Activated CD8-positive, alpha-beta memory T cell treated with anti-CD3 and anti-CD28 coated beads, Interleukin-2, amount 50 U/mL, for 48 hours (primary cell): Measurements from ENCODE around the gene HMGXB3.

ENCODE experiments used
- DNase-seq: peaks from one replicate; pipeline ENCODE4 v3.0.0-alpha.2; 2020

The HMGXB3 gene

DNA sequence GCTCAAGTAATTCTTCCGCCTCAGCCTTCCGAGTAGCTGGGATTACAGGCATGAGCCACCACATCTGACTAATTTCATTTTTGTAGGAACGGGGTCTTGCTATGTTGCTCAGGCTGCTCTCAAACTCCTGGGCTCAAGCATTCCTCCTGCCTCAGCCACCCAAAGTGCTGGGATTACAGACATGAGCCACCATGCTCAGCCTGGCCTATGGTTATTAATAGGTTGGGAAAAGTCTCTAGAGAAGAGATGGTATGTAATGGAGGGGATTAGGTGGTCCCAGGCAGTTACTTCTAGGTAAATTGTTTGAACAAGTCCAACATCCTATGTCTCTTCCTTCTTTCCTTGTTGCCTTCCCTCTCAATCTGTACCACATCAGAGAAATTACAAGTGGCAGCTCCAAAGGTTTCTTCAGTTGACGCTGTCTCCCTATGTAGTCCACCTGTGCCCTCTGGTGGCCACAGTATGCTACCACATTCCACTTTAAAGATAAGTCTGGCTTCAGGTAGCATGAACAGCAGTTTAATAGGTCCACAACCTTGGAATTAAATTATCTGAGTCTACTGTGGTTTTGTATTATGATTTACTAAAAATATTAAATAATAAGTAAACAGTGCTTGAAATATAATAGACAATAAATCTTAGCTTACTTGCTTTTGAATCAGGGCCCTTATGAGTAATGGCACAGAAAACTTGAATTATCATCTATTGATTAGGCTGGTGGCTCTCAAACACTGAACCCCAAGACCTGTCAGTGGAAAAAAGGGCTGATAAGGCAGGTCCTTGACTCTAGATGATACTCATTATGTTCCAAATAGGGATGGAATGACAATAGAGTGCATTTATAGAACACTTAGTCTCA lies 9.8 kb upstream of the HMGXB3 start:
- peak; percentile 69 for DNase-seq

DNA sequence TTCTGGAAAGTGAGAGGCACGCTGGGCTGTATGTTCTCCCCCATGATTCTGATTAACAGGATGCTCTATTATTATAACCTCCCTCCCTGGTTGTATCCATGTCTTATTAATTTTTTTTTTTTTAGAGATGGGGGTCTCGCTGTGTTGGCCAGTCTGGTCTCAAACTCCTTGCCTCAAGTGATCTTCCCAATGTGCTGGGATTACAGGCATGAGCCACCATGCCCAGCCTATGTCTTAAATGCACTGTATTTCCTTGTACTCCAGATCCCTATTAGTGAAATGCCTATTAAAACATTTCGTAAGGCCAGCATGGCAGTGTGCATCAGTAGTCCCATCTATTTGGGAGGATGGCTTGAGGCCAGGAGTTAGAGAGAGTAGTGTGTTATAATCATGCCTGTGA lies 7.1 kb upstream of the HMGXB3 start:
- no peak for DNase-seq

DNA sequence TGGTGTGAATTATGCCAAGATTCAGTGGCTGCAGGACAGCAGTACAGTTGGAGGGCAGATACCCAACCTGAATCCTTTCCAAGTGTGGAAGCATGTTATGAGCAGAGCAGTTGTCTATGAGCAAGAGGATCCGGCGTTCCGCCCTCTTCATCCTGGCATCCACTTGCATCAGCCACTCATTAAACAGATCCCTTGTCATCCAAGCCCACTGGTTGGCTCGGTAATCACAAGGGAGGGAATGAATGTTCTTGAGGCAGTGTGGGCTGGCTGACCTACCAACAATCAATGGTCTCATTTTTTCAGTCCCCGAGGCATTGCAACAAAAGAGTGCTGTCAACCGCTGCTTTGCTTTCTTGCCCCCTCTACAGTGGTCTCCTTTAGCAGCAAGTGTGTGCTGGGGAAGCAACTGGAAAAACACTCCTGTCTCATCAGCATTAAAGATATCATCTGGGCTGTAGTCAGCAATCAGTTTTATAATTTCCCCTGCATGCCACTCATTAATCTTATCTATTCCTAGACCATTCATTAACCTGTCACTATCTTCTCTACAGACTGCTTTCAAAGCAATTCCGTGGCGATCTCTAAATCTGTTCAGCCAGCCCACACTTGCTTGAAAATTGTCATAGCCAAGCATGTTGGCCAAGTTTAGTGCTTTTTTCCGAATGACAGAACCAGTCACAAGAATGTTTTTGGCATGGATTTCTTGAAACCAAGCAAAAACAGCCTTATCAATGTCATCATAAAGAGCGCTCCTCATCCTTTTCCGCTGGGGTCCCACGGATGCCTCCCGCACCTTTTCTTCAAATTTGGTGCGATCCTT lies 4.9 kb upstream of the HMGXB3 start:
- DNase-seq = no peak

DNA sequence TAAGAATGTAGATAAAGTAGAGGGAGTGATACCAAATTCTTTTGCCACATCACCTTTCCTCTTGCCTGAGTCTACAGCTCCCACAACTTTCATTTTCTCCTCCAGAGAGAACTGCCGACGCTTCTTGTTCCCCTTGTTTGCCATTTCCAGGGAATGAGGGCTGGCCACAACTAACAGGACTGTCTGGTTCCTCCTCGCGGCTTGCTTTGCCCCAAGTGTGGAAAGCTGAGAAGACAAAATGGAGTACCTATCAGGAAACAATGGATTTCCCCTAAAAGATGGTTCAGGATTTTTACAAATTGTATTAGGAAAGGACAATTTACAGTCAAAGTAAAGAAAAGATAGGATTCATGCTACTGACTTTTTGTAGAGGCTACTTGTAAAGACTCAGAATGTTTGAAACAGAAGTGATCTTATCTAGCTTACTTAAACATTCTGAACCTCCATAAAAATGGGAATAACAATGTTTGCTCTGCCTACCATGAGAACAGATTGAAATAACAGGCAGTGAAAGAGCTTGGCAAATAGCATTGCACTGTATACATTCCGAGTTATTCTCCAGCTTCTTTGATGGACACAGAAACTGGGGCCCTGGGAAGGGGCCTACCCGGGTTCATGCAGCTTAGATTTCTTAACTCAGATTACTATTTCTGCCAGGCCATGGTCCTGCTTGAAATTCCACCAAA lies 4.2 kb upstream of the HMGXB3 start:
- no peak for DNase-seq

DNA sequence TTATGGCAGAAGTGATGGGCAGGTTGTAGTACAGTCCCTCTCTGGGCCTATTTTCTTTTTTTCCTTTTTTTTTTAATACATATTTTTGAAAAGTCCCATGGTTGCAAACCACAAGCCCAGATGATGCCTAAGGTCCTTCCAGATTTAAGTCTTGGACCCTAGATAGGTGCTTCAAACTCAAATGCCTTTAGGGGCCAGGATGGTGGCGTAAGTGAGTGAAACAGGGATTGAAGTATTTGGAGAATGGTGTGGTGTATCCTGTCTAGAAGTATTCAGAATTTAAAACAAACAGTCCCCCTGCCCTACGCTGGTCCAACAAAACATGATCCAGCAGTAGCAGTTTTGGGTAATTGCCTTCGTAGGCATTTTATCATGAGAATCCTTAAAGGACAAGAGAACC lies 2.3 kb upstream of the HMGXB3 start:
- no peak for DNase-seq

DNA sequence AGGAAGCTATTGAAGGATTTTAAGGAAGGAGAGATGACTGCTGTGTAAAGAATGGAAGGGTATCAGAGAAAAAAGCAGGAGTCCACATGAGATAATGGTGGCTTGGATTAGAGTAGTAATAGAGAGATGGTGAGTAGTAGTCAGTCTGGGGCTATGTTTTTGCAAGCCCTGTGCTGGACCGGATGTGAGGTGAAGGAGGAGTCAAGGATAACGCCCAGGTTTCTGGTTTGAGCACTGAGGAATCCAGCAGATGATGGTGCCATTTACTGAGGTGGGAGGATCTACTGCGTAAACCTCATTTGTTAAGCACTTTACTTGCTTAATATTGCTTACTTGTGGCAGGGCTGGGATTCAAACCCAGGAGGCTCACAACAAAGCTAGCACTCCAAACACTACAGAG lies 1.2 kb upstream of the HMGXB3 start:
- DNase-seq = no peak

DNA sequence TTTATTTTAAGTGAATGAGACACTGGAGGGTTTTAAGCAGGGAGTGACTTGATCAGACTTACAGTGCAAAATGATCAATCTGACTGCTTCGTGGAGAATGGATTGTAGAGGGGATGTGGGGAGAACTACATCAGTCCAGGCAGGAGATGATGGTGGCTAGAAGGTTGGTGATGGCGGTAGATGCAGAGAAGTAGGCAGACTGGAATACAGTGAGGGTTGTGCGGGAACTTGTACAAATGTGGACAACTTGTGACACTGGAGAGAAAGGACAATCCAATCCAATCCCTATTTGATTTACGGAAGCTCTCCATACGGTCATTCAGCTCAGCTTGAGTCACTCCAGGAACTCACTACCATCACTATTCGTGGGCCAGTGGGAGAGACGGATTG lies 678 bp upstream of the HMGXB3 start:
- no peak for DNase-seq

DNA sequence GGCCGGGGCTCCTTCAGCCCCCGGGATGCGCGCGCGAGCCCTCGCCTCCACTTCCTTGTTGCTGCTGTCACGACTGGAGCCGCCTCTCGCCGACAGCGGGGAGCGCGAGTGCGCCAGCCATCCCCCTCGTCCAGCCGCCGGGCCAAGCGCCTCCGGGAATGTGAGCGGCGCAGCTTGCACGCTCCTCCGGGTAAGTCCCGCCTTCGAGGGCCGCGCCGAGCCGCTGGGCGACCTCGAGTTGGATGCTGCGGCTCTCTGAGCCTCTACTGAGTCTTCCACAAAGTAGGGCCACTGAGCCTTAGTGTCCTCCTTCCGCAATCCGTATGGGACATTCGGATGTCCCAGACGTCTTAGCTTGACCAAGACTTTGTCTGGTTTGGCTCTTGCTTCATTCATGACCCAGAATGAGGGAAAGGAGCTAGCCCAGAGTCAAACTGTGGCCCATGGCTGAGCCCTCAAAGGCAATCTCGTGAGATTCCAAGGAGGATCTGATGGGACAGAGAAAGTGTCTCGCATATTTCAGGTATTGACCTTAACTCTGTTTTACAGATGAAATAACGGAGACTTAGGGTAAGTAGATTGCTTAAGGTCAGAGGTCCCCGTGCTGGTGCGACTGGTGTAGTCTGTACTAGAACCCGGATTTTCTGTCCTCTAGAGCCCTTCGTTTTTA lies 586 bp downstream of the HMGXB3 start:
- peak; percentile 79 for DNase-seq

DNA sequence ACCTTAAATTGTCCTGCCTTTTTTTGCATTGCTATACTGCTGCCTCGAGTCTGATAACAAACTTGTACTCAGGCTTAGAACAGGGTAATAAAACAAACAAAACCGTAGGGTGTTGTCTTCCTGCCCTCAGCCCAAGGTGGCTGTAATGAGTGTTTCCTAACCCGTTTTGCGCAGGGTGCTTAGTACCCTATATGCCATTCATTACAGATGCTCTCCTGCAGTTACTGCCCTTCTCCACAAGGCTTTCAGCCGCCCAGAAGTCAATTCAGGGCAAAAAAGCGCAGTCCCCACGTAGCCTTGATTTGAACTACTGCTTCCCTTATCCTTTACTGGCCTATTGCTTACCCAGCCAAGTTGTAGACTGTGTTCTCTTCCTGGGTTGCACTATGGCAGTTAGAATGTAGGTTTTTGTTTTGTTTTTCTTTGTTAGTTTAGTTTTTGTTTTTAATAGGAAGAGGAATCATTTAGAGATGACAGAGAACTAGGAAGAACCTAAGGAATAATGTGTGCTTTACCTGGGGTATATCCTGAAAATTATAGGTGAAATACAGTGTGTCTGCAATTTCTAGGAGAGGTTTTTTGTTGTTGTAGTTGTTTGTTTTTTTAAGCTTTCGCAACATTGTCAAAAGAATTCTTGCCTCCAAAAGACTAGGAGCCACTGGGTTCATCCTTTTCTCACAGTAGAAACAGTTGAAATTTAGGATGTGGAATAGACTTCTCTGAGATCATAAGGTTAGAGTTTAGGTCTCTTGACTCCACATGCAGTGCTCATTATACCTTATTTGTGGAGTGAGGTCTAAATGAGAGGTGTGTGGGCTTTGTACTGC lies 1.3 kb downstream of the HMGXB3 start:
- DNase-seq = peak; percentile 71

DNA sequence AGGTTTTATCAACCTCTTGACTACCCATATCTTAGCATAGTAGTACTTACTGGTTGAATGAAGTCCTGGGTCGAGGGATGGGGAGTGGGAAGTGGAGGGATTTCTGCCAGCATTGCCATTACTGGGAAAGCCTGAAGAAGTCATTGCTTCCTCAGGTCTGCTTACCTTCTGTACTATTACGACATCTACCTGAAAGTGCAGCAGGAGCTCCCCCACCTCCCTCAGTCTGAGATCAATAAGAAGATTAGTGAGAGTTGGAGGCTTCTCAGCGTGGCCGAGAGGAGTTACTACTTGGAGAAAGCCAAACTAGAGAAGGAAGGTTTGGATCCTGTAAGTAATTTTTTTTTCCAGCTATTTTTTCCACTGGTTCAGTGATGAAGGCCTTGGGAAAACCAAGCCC lies 5.8 kb downstream of the HMGXB3 start:
- DNase-seq = no peak

DNA sequence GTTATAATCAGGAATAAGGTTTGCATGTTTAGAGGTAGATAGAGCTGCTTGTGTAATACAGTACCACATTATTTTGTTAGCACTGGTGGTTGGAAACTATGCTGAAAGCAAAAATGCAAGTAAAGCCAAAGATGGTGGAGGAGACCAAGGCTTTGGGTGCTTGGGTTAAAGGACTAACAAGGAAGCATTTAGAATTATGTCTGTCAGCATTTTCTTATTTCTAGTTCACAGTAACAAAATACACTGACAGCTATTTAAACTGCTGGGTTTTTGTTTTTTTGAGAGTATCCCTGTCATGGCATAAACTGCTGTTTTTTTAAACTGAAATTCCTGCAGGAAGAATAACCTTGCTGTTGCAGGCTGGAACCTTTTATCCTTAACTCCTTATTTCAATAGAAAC lies 6.5 kb downstream of the HMGXB3 start:
- no peak for DNase-seq

DNA sequence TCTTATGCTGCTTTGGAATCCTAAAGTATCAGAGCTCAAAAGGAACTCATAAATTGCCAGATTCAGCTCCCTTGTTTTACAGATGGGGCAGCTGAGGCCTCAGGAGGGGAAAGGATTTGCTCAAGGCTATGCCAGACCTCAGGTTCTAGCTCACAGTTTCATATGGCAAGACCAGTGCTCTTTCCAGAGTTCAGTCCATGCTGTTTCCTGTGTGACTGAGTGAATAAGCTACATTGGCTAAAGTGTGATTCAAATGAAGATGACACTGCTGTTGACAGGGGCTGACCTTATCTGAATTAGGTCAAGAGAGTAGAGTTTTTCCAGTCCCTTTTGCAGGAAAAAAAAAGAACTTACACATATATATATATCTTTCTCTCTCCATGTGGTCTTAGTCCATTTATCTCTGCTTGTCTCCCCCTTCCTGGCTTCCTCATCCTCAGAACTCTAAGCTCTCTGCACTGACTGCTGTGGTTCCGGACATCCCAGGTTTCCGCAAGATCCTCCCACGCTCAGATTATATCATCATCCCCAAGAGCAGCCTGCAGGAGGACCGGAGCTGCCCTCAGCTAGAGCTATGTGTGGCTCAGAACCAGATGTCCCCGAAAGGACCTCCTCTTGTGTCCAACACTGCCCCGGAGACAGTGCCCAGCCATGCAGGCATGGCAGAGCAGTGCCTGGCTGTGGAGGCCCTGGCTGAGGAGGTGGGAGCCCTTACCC lies 9.3 kb downstream of the HMGXB3 start:
- no peak for DNase-seq

DNA sequence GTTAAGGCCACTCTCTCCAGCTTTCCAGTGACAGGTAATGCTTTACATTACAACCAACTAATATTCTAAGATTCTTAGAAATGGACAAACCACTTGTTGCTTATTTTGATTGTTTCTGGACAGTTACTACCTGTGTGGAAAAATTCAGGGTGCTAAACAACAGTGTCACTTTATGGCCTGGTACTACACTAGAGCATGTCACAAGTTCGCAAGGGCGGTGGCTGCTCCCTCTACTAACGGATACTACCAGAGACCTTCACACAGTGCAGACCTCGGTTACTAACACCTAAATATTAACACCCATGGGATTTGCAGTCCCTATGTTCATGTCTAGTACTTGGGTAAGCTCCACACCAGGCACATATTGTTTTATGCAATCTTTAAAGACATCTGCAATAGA lies 13.4 kb downstream of the HMGXB3 start:
- no peak for DNase-seq

DNA sequence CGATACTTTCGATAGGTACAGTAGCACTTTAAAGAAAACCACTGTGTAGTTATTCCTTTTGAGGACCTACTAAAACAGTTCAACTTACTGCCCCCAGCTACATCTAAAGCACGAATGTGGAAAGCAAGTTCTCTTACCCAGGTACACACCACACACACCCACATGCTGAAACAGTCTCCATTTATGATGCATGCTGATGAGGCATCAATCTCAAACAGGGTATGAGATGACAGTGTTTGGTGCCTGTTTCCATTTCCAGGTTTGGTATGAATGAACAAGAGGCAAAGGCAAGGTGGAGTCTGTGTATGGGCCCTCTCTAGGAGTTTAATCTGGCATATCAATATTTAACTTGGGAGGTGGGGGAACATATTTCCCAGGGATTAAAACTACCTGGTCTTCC lies 13.9 kb downstream of the HMGXB3 start:
- DNase-seq = no peak

DNA sequence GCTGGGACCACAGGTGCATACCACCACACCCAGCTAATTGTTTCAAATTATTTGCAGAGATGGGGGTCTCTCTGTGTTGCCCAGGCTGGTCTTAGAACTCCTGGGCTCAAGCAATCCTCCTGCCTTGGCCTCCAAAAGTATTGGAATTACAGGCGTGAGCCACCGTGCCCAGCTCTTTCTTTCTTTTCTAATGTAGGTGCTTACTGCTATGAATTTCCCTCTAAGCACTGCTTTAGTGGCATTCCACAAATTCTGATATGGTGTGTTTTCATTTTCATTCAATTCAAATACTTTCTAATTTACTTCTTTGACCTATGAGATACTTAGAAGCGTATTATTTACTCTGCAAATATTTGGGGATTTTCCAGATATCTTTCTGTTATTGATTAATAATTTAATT lies 14.9 kb downstream of the HMGXB3 start:
- DNase-seq = no peak

DNA sequence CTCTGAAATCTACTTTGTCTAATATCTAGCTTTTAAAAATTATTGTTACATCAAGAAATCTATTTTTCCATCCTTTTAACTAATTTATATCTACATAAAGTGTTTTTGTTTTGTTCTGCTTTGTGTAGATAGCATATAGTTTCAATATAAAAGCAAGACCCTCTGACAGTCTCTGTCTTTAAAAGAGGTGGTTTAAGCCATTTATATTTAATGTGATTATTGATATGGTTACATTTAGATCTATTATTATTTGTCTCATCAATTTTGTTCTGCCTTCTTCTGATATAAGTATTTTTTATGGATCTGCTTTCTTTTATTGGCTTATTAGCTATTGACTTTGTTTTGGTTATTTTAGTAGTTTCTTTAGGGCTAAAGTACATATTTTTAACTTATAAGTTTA lies 16.0 kb downstream of the HMGXB3 start:
- no peak for DNase-seq

DNA sequence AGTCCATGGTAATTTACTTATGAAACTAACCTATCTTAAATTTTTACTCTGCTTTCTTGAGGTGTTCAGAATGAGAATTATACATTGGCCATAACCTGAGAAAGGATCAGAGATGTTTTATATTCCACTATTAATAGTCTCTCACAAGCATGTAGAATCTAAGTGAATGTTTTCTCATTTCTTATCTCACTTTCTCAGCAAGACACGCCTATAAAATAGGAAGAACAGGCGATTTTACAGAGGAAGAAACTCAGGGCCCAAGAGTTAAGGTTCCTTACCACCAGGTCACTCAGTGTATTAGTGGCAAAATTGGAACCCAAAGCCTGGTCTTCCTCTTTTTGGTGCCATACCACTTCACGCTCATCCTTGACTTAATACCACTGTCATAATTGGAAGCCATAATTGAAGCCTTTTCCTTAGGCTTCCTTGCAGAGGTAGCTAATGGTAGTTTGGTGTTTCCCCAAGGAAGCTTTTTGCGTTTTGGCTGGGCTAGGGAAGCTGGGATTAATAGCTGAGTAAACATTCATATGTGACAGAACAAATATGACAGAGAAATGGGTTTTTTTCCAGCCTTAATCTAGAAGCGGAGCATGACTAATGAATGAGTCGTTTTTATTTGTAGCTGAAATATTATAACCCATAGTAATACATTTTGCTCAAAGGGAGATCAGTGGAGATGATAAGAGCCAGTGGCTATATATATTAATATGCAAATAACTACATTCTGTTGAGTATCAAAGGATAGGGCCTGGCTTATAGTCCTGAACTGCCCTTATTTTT lies 16.9 kb downstream of the HMGXB3 start:
- no peak for DNase-seq

DNA sequence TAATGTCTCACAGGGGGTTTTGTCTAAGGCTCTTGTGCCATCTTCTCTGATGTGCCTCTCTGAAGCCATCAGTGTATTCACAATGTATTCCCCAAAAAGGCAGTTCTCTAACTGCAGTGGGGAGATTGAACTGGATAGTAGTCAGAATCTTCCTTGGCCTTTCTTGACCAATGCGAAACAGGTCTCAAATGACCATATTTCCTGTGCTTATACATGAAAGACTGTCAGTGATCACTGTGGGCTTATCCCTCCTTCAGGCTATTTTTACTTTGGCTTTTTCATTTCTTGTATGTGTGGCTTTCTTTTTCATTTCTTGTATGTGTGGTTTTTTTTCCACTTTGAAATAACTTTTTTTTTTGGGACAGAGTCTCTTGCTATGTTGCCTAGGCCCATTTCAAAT lies 19.7 kb downstream of the HMGXB3 start:
- no peak for DNase-seq

DNA sequence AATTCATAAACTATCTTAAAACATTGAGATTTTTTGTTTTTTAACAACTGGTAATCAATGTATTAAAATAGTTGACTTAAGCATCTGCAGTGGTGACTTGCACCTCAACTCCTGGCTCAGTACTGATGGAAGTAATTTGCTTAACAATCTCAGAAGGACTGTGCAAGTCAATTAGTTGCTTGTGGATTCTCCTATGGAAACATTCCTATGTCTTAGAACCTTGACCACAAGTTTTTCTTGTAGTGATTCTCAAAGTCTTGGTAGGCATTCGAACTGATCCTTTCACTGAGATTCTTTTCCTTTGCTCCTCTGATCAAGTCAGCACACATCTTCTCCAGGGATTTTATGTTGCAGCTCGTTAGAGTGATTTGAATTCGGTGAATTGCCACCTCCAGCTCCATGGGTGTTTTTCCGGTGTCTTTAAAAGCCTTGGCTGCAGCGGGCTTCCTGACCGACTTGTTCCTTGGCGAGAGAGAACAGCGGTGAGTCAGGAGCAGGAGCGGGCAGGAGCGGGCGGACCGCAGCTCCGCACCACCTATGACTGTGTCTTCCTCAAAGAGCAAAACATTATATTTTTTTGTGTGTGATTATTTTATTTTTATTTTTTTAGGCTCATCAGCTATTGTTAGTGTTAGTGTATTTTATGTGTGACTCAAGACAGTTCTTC lies 21.1 kb downstream of the HMGXB3 start:
- DNase-seq = no peak

DNA sequence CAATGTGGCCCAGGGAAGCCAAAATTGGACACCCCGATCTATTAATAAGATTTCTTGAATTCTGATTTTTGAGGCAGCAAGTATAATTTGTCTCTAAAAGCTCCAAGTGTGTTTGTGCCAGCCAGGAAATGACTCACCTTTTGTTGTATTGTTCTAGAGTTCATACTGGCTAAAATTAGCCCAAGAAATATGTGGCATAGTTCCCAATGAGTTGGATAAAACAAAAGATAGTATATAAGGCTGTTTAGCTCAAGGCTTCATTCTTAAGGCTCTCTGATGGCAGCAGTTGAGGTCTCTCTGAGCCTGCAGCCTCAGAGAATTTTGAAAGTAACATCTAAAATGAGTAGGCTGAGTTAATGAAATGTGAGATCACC lies 21.6 kb downstream of the HMGXB3 start:
- no peak for DNase-seq
